Endothelial cell of umbilical vein (primary cell): ENCODE measurements around the gene EPHA4. TPM values are rescaled to one million over a fixed set of nuclear protein-coding genes. Genes with fewer than 3 reads are reported as not detected.
A peak's percentile ranks its signal among the peaks of the same experiment; 100 is the strongest.

Source experiments
- BruUV-seq: library from RNA; stranded (reverse); fragments of 400-500 nt; replicated peaks from 2 replicates; lab custom pipeline; 2021; lab: Mats Ljungman, UMichigan
- CTCF ChIA-PET: fragments of 300-600, 350-600 bp; sonication (Branson Sonifier 250); formaldehyde crosslinking; loops from one replicate; lab custom pipeline; 2021; ENCODE audit warnings: antibody characterized with exemption, inconsistent platforms; lab: Charles Lee
- POLR2A ChIA-PET: fragments of 300-600, 350-600 bp; sonication (Branson Sonifier 250); formaldehyde crosslinking; loops from one replicate; lab custom pipeline; 2021; ENCODE audit warnings: antibody characterized with exemption, inconsistent platforms; lab: Charles Lee
- DNase-seq: peaks from one replicate; pipeline ENCODE4 v3.0.0-alpha.2; 2011; ENCODE audit warnings: low read depth, low spot score
- FAIRE-seq: peaks from 2 replicates; lab custom pipeline; 2011; peaks lifted over from hg19 to GRCh38; lab: Jason Lieb, UNC
- H2AFZ ChIP-seq: 2 replicates; pipeline ENCODE4 v1.6.0; 2012; ENCODE audit warnings: low read depth, low read length, control low read depth, inconsistent platforms
- H3K27ac ChIP-seq: 2 replicates; pipeline ENCODE4 v1.5.1; 2011; ENCODE audit warnings: low read depth, mild to moderate bottlenecking, control low read depth, low read length, moderate library complexity; ENCODE audit not compliant: insufficient read depth
- H3K27me3 ChIP-seq, 2 experiments: 2 replicates each; pipeline versions ENCODE4 v1.6.0 to v1.6.1; 2011; ENCODE audit warnings: low read length in 2 of 2, mixed read lengths in 1 of 2; ENCODE audit not compliant: control insufficient read depth in 2 of 2, insufficient read depth in 2 of 2
- H3K36me3 ChIP-seq, 2 experiments: 2 replicates in 1 of 2; 3 replicates in 1 of 2; pipeline ENCODE4 v1.5.1; 2011; ENCODE audit warnings: low read length in 2 of 2, mild to moderate bottlenecking in 1 of 2, moderate library complexity in 1 of 2; ENCODE audit not compliant: control insufficient read depth in 2 of 2, insufficient read depth in 2 of 2; ENCODE audit errors: extremely low read depth in 1 of 2
- H3K4me1 ChIP-seq: 3 replicates; pipeline ENCODE4 v1.5.1; 2011; ENCODE audit warnings: mild to moderate bottlenecking, low read length; ENCODE audit not compliant: control insufficient read depth, insufficient read depth; ENCODE audit errors: extremely low read depth
- H3K4me2 ChIP-seq: 2 replicates; pipeline ENCODE4 v1.6.1; 2011; ENCODE audit warnings: low read length, control low read depth, mixed read lengths; ENCODE audit not compliant: insufficient read depth
- H3K4me3 ChIP-seq, 3 experiments: fragments of 200-600 bp in 1 of 3; sonication (generic), shearing (Covaris generic) in 1 of 3; replicated peaks in 1 of 3; 2 replicates each; pipeline ENCODE4 v1.5.1; 2011 to 2016; ENCODE audit warnings: control low read depth in 3 of 3, low read length in 3 of 3, mild to moderate bottlenecking in 2 of 3, inconsistent platforms in 1 of 3, low read depth in 1 of 3, moderate library complexity in 1 of 3; ENCODE audit not compliant: insufficient read depth in 1 of 3
- H3K79me2 ChIP-seq: 2 replicates; pipeline ENCODE4 v1.6.0; 2012; ENCODE audit warnings: low read length, inconsistent platforms; ENCODE audit not compliant: control insufficient read depth, insufficient read depth
- H3K9ac ChIP-seq: replicated peaks from 2 replicates; pipeline ENCODE3; 2011; ENCODE audit warnings: low read length, control low read depth; ENCODE audit not compliant: insufficient read depth; ENCODE audit errors: extremely low read depth
- H3K9me1 ChIP-seq: replicated peaks from 3 replicates; pipeline ENCODE4 v1.6.0; 2011; ENCODE audit warnings: mild to moderate bottlenecking, low read length; ENCODE audit not compliant: control insufficient read depth, insufficient read depth; ENCODE audit errors: extremely low read depth
- H3K9me3 ChIP-seq: replicated peaks from 2 replicates; pipeline ENCODE4 v1.5.1; 2012; ENCODE audit warnings: low read length, inconsistent platforms; ENCODE audit not compliant: control insufficient read depth, insufficient read depth
- H4K20me1 ChIP-seq: replicated peaks from 2 replicates; pipeline ENCODE3; 2011; ENCODE audit warnings: mild to moderate bottlenecking, low read length; ENCODE audit not compliant: control insufficient read depth, insufficient read depth; ENCODE audit errors: extremely low read depth
- CTCF ChIP-seq, 2 donors: IDR thresholded peaks; 1 replicate in 1 of 2; 2 replicates in 1 of 2; pipeline ENCODE4 v1.5.1; 2011; ENCODE audit warnings: low read length in 2 of 2, mild to moderate bottlenecking in 2 of 2, moderate library complexity in 2 of 2, control low read depth in 1 of 2, inconsistent platforms in 1 of 2, low read depth in 1 of 2; ENCODE audit not compliant: insufficient read depth in 1 of 2; ENCODE audit errors: extremely low read depth in 1 of 2
- FOS ChIP-seq: IDR thresholded peaks from 2 replicates; pipeline ENCODE4 v1.6.1; 2011; ENCODE audit warnings: mild to moderate bottlenecking, low read length, moderate library complexity, borderline replicate concordance; ENCODE audit not compliant: insufficient read depth
- GATA2 ChIP-seq: IDR thresholded peaks from 2 replicates; pipeline ENCODE4 v1.7.0; 2011; ENCODE audit warnings: low read depth, mild to moderate bottlenecking, moderate library complexity, mixed read lengths, low read length; ENCODE audit not compliant: insufficient read length, insufficient read depth
- JUN ChIP-seq: IDR thresholded peaks from 2 replicates; pipeline ENCODE4 v1.6.1; 2011; ENCODE audit warnings: borderline replicate concordance, low read depth; ENCODE audit not compliant: insufficient read length, insufficient read depth
- MAX ChIP-seq: IDR thresholded peaks from 2 replicates; pipeline ENCODE4 v1.6.1; 2011; ENCODE audit not compliant: insufficient read depth, insufficient read length
- MYC ChIP-seq: IDR thresholded peaks from one replicate; pipeline ENCODE4 v1.6.1; 2011; ENCODE audit warnings: mild to moderate bottlenecking, low read depth, low read length
- POLR2A ChIP-seq: IDR thresholded peaks from 2 replicates; pipeline ENCODE4 v1.6.1; 2012; ENCODE audit warnings: low read depth, mild to moderate bottlenecking, control low read depth, low read length
- POLR2AphosphoS5 ChIP-seq: IDR thresholded peaks from 2 replicates; pipeline ENCODE4 v1.6.1; 2012; ENCODE audit warnings: low read depth, mild to moderate bottlenecking, control low read depth, low read length, moderate library complexity; ENCODE audit not compliant: insufficient read depth
- dilution Hi-C: fragments of 300-500 bp; cut with MboI; formaldehyde crosslinking; loops from one replicate; pipeline ENCODE4 v1.15.0; 2019; ENCODE audit warnings: low sequenced_read_pairs; ENCODE audit not compliant: extremely low pct_ligation_motif_present
- intact Hi-C: fragments of 100-400 bp; cut with micrococcal nuclease; formaldehyde crosslinking; loops from one replicate; pipeline ENCODE4 v1.10.0; 2022
- polyA plus RNA-seq, 4 experiments: library from polyadenylated mRNA; depleted of rRNA in 3 of 4; stranded (reverse) in 3 of 4; unstranded in 1 of 4; fragments of >200 nt; gene quantifications; 2 replicates each; pipeline versions ENCODE4 v1.2.1 to v1.2.3, GENCODE V29; 2011 to 2012; ENCODE audit warnings: missing spikeins in 1 of 4
- total RNA-seq: library from RNA; stranded (reverse); gene quantifications from 2 replicates; pipeline ENCODE4 v1.2.3, GENCODE V29; 2021

EPHA4 gene
- total and polyA plus RNA-seq, 2 donors (not counting 3 experiments of a cell fraction or from before 2014, with no cell fraction given) = 11.9 to 19.8 TPM

- Histone ChIP-seq H3K4me3 (no peak overlapping the region), H3K79me2 (no peaks in the 10 kb centered on the region), H3K36me3 (no peaks in the 10 kb centered on the region), H3K9ac (no peak overlapping the region), H2AFZ (no peak overlapping the region), H3K4me1 (peaks cover 33% of the 10 kb centered on the region), H3K27me3 (no peaks in the 10 kb centered on the region), H3K9me1 (no peaks in the 10 kb centered on the region), H4K20me1 (no peaks in the 10 kb centered on the region), H3K9me3 (no peaks in the 10 kb centered on the region), H3K4me2 (peak overlapping the region; percentile 44), H3K27ac (peak overlapping the region; percentile 70)
- intact Hi-C loops = loop anchor here (5.0 kb wide), 1 partner anchor 75 kb away; no protein-coding TSS in a partner anchor
- dilution Hi-C loops = no loop called here
- ChIA-PET CTCF (interaction anchor here (1.1 to 1.7 kb wide), 3 partner anchors 17 to 73 kb away, joined by 4 to 10 read pairs (median 4); partner anchors contain the start of gene EPHA4), POLR2A (no interaction called here)
- DNase-seq (no peak), FAIRE-seq (no peak)
- TF ChIP-seq POLR2AphosphoS5 (no peak), MAX (no peak), GATA2 (no peak), JUN (no peak), CTCF (IDR thresholded peaks at IDR 0.05; ENCODE audit: extremely low read depth in 1 of 2, insufficient read depth in 1 of 2, low read depth in 1 of 2, low read length in 2 of 2) (no peak), MYC (no peak), FOS (no peak), POLR2A (no peak)
- BruUV-seq = no TSS peak
Measured at GRCh38 chr2:221517146-221517695, 54.9 kb downstream of the EPHA4 start.
